Stimulated activated CD4-positive, alpha-beta T cell treated with anti-CD3 and anti-CD28 coated beads, TNF-alpha, amount 100 ng/mL, for 1 hour (primary cell): ENCODE data around the gene KDM5B.
A peak's percentile ranks its signal among the peaks of the same experiment; 100 is the strongest.
"Not testable (repeated sequence)": the region's sequence is repeated elsewhere in the genome, so short reads cannot be mapped to it uniquely, and the experiment has no call there.

Experiments used
- DNase-seq, 3 donors: peaks; one replicate each; pipeline ENCODE4 v3.0.0-alpha.2; 2020; ENCODE audit warnings: low read depth in 3 of 3, low spot score in 1 of 3

The KDM5B gene

DNA sequence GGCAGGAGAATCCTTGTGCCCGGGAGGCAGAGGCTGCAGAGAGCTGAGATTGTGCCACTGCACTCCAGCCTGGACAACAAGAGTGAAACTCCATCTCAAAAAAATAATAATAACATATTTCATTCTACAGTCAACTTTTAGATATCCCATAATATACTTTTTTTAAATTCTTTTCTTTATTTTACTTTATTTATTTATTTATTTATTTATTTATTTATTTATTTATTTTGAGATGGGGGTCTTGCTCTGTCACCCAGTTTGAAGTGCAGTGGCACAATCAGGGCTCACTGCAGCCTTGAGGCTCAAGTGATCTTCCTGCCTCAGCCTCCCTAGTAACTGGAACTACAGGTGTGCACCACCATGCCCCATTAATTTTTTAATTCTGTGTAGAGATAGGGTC, 94.0 kb downstream of the KDM5B start:
- not testable (repeated sequence) for DNase-seq

- DNase-seq = no peak
Measured at GRCh38 chr1:202713110-202713509, 95.1 kb downstream of the KDM5B start.

DNA sequence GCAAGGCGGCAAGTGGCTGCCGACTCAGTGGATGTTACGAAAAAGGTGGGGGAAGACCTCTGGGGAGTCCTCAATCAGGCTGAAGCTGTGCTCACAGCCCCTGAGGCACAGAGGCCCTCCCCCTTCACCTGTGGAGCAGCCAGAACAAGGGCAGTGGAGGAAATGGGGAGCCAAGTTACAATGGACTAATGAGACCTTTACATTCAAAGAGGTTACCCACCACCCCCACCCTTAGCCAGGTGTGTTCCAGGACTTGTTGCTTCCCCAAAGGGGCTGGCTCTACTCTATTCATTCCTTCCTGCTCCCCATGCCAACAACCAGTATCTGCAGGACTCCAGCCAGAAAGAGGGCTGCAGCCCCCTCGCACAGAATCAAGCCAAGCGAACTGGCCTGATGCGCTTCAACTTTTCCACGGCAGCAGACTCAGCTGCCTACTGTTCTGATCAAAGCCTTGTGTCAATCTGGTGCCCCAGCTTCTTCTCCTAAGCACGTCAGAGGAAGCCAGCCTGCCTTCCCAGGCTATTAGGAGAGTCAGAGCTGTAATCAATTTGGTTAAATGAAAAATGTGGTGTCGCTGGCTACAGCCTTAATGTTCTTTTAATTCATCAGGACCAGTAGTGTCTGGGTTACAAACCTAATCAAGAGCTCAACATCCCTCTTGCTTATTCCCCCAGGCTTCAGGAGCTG, 96.1 kb downstream of the KDM5B start:
- no peak for DNase-seq

DNA sequence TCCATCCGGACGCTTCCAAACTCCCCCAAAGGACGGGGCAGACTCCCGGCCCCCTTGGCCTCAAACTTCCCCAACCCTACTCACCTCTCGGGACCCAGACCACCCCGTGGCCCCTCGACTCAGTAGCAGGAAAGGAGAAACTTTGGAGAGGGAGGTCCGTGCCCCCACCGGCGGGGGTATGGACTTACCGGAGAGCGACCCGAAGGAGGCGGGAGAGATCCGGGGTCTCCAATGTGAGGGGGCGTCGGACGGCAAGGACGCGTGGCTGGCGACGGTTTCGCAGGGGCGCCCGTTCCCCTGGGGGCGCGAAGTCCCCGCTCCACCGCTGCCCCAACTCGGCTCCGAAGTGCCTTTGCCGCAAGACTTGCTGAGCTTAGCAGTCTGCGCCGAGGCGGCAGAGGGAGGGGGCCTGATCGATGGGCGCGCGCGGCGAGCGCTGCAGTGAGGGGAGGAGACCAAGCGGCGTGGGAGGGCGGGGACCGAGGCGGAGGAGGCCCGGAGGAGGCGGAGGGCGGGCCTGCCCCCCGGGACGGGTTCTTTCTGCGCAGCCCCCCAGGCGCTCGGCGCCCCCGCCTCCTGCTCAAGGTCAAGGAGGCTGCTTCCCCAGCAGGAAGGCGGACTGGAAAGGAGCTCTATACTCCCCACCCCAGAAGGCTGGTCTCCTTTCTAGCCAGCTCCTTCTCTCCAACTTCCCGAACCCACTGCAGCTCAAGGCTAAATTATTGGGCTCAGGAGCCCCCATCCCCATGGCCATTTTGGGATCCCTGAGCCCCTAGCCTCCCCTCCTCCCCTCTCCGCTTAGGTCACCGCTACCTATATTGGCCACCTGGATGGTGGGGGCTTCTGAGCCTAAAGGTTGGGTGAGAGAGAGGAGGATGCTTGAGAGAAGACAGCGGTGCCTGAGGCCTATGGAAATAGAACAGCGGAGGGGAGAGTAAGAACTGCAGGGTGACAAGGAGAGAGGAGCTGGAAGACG, 97.9 kb downstream of the KDM5B start, which contains the start of gene SYT2:
Gene SYT2 (minus strand): TSS at position 385 of the 976 bp plus-strand sequence. CDS start 104,682 bp downstream, outside the sequence.
- DNase-seq = no peak

DNA sequence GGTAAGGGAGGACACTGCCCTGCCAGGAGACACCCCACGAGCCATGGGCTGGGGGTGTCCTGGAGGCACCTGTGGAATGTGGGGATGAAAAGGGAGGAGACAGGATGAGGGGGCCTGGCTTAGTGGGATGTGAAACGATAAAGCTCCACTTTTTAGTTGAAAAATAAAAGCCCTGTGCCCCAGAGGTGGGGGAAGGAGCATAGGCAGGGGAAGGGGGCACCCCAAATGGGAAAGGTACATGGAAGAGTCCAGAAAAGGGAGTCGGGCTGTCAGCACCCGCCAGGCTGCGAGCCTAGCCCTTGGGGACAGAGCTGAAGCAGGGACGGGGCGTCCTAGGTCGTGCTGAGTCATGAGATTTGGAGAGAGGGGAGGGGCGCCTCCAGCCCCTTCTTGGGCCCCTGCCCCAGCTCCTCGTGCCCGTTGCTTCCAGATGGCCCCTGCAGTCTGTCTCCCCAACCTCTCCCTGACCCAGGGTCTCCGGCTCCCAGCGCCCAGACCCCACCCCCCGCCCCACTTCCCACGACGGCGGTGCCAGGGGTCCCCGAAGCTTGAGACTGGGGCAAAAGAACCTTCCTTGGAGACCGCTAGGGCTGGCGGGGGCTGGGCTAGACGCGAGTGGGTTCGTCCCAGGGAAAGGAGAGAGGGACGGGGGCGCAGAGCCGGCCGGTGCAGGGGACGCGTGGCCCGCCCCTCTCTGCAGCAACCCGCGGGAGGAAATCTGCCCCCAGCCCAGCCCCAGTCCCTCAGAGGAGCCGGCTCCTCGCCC, 98.8 kb downstream of the KDM5B start:
- DNase-seq = no peak

- no peak for DNase-seq
Measured at GRCh38 chr1:202708456-202709275, 99.6 kb downstream of the KDM5B start.

DNA sequence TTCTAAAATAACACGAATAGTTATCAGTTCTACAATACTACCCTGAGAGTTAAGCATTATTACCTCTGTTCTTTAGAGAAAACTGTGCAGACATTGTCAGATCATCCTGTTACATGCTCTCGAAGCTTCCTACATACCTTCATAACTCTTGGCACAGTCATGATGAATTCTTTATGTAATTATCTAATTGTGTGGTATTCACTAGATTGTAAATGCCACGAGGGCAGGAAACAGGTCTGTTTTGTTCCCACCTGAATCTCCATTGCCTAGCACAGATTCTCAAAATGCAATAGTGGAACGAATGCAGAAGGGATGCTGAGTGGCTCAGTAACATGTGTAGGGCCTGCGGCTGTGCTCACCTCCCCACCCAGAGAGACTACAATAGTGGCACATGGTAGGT, 101.4 kb downstream of the KDM5B start:
- no peak for DNase-seq

GRCh38 chr1:202704601-202705000, 103.6 kb downstream of the KDM5B start:
- no peak for DNase-seq

GRCh38 chr1:202703191-202703590, 105.0 kb downstream of the KDM5B start:
- DNase-seq = no peak

- DNase-seq = no peak
Measured at GRCh38 chr1:202702088-202702487, 106.1 kb downstream of the KDM5B start.

DNA sequence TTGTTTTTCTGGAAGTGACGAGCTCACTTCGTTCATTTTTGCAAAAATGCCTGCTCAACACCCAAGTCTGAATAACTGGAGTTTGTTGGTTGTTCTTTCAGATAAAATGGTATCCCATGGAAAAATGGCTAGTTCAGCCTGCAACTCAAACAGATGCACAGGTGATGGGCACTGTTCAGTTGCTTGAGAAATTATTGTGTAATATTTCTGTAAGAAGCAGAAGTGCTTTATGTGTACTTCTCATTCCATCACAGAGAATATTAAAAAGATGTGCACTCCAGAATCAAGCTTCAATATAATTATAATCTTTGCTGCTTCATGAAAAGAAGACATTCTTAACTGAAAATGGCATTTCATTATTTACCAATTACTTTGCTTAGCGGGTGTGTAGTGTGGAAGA, 107.0 kb downstream of the KDM5B start:
- no peak for DNase-seq

DNA sequence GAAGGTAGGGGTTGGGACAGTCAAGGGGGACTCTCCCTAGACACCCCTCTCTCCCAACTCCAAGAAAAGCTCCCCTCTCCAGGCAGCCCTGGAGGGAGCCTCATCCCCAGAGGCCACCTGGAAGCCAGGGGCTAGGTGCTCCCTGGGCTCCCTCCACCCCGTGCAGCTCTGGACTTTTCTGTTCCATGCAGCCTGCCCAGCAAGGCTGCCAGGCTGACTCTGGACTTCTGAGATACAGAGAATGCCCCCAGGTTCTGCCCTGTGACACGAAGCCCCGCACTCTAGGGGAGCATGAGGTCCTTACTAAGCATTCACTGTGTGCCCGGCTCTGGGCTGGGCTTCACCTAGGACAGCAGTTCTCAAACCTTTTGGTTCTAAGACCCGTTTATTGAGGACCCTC, 108.2 kb downstream of the KDM5B start:
- no peak for DNase-seq

DNA sequence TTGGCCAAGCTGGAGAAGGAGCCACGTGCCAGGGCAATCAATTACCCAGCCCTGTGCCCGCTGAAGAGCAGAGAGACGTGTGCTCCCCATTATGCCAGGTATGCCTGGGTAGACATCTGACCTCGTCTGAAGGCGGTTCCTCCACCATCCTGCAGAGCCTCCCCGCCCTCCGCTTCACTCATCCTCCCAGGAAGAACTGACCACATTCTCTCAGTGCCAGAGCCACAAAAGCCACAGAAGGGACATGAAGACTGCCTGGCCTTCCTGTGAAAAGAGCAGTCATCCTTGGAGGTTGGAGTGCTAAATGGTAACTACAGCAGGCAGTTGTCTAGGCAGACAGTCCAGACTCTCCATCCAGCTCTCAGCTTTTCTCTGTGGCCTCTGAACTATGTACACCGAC, 109.9 kb downstream of the KDM5B start:
- no peak for DNase-seq

DNA sequence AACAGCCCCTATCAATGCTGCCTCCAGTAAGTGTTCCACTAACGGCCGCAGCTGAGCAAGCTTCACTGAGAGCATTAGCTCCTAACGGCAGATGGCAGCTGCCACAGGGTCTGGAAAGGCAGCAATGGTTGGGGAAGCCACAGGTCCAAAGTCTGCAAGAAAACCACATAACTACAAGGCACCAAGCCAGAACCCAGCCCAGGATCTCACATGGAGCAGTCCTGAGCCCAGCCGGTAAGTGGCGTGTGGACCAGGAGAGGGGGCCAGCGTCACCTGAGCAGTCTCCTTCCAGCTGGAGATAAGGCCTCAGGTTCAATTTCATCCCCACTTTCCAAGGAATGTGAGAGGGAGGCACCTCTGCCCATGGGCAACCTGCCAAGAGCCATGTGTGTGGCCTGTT, 111.2 kb downstream of the KDM5B start:
- no peak for DNase-seq

- no peak for DNase-seq
Measured at GRCh38 chr1:202694314-202694713, 113.9 kb downstream of the KDM5B start.

DNA sequence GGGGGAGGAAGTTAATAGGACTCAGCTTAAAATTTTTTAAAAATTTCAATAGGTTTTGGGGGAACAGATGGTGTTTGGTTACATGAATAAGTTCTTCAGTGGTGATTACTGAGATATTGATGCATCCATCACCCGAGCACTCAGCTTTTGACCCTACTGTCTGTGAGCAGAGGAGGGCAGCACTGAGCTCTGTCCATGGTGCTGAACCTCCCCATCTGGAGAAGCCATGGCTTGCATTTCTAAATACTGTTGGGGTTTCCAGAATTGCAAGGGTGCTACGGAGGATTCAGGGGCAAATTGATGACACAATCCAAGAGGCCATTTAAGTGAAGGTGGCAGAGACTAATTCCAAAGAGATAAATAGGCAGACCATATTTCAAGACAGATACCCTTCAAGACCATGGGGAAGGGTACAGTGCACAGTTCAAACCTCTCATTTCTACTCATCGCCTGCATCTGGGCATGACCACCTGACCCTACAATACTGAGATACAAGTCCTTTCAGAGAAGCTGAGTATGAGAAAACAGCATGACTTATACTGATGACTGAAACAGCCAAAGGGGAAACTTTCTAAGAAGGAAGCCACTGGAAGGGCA, 115.2 kb downstream of the KDM5B start:
- DNase-seq = peak; percentile 12 to 38 (median 33)

DNA sequence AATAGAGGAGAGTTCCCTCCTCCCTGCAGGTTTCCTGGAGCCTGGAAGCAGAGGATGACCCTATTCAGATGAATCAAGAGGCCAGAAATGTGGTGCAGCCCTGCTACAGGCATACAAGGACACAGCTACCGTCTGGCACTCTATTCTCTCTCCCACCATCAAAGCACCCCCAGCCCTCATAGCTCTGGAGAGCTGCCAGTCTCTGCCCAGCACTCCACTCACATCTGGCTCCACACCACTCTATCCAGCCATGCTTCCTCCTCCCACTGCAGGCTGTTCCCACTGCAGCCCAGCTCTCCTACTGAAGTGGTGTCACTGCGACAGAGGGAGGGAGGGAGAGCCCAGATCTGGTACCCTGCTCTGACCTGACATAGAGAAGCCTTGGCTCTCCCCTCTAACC, 116.4 kb downstream of the KDM5B start:
- no peak for DNase-seq

- no peak for DNase-seq
Measured at GRCh38 chr1:202689493-202690342, 118.5 kb downstream of the KDM5B start.

DNA sequence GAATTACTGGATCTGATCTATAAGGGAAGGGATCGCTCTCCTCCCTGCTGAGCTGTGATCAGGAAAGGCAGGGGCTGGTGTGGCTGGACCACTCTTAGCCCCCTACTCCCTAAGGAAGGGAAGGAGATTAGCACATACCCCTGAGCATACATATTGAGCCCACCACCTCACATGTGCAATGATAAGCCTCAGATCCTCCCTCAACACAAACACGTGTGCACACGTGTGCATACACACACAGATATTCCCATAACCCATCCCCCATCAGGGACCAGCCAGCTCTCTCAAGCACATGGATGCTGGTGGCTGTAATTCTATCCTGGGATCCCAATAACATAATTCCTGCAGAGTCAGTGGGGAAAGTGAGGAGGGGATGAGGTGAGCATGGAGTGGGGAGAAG, 119.1 kb downstream of the KDM5B start:
- DNase-seq = no peak
